IPS-18a (cell line): ENCODE data around the gene SH3RF3.

Source experiments
- H3K27ac ChIP-seq: one replicate; pipeline ENCODE4 v1.5.1; 2013; ENCODE audit warnings: low read length
- H3K27me3 ChIP-seq: one replicate; pipeline ENCODE4 v1.6.1; 2013; ENCODE audit warnings: mild to moderate bottlenecking, low read length; ENCODE audit not compliant: control insufficient read depth, insufficient read depth
- H3K36me3 ChIP-seq: one replicate; pipeline ENCODE4 v1.6.1; 2013; ENCODE audit warnings: low read depth, low read length; ENCODE audit not compliant: control insufficient read depth
- H3K4me1 ChIP-seq: one replicate; pipeline ENCODE4 v1.6.1; 2013; ENCODE audit warnings: low read depth, low read length; ENCODE audit not compliant: control insufficient read depth
- H3K4me3 ChIP-seq: one replicate; pipeline ENCODE4 v1.5.1; 2013; ENCODE audit warnings: low read length
- H3K9ac ChIP-seq: one replicate; pipeline ENCODE4 v1.6.1; 2013; ENCODE audit warnings: mild to moderate bottlenecking, low read length, moderate library complexity
- H3K9me3 ChIP-seq: one replicate; pipeline ENCODE4 v1.6.1; 2013; ENCODE audit warnings: low read depth, low read length; ENCODE audit not compliant: control insufficient read depth

Gene SH3RF3

DNA sequence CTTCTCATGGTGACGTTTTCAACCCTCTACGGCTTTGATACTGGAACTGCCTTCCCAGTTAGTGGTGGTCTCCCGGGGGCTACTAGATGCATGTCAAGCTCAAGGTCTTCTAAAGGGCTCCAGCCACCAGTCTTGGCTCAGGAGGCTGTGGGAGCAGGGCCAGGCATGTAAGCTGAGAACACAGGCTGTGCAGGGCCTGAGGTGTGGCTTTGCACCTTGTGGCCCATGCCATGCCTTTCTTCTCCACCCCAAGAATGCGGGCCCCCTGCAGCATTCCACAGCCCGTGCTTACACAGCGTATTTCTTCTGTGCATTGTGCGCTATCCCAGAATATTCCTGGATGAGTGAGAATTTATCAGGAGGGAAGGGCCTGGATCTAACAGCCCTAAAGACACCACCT is 339.9 kb downstream of the SH3RF3 start:
- Histone ChIP-seq H3K27ac (no peak overlapping the region), H3K9ac (no peak overlapping the region), H3K4me1 (peaks cover 4% of the 10 kb centered on the region)

GRCh38 chr2:109471658-109472057 is 342.7 kb downstream of the SH3RF3 start:
- Histone ChIP-seq H3K4me1 (peaks cover 4% of the 10 kb centered on the region), H3K36me3 (no peaks in the 10 kb centered on the region), H3K27ac (no peak overlapping the region), H3K4me3 (no peak overlapping the region), H3K27me3 (no peaks in the 10 kb centered on the region), H3K9ac (no peak overlapping the region), H3K9me3 (no peaks in the 10 kb centered on the region)

More for the DNA sequence above, 339.9 kb downstream of the SH3RF3 start:
- Histone ChIP-seq H3K27me3 (no peaks in the 10 kb centered on the region), H3K9me3 (no peaks in the 10 kb centered on the region), H3K36me3 (no peaks in the 10 kb centered on the region), H3K4me3 (no peak overlapping the region)

DNA sequence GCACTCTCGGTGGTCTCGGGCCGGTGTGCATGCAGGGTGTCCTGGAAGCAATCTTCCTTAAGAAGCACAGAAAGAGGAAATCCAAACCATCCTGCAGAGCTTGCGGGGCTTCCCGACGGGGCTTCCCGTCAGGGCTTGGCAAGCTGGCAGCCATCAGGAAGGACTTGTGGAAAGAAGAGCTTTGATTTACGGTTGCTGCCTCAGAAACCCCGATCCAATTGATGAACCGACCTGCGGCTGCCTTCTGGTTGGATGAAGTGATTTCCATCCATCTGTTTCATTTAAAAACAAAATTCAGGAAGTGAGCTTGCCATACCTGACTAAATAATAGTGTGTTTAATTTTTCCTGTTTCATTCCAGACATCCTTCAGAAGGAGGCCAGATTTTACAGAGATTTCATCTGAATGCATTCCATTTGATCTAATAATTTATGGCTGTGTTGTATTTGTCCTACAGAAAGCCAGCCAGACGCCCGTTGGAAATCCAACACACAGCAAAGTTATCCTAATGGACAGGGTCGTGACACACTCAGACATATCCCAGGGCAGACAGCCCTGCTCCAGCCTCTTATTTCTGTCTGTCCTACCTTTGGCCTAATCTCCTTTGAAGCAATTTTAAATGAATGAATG is 343.4 kb downstream of the SH3RF3 start:
- Histone ChIP-seq H3K4me1 (peaks cover 4% of the 10 kb centered on the region), H3K4me3 (no peak overlapping the region), H3K9me3 (no peaks in the 10 kb centered on the region), H3K9ac (no peak overlapping the region), H3K27me3 (no peaks in the 10 kb centered on the region), H3K36me3 (no peaks in the 10 kb centered on the region), H3K27ac (no peak overlapping the region)

DNA sequence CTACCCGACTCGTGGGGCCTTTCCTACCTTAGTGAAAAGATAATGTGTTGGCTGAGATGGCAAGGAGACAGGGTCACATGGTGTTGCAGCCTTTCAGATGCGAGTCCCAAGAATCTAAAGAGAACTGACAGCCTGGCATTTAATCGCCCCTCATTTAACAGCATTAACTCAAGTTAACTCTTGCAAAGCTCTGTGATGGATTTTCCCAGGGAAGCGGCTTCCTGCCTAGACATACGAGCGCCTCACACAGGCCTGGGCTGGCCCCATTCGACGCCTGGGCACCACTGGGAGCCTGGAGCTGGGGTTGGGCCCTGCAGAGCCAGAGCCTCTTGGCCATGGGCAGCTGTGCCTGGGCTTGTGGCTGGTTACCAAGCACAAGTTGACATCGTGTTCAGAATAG is 344.0 kb downstream of the SH3RF3 start:
- Histone ChIP-seq H3K4me1 (peaks cover 4% of the 10 kb centered on the region), H3K9me3 (no peaks in the 10 kb centered on the region), H3K36me3 (no peaks in the 10 kb centered on the region), H3K9ac (no peak overlapping the region), H3K27me3 (no peaks in the 10 kb centered on the region), H3K4me3 (no peak overlapping the region), H3K27ac (no peak overlapping the region)

- H3K36me3 ChIP-seq = no peaks in the 10 kb centered on the region
- H3K27ac ChIP-seq = no peak overlapping the region
These were observed 344.8 kb downstream of the SH3RF3 start for GRCh38 chr2:109473616-109474318.

DNA sequence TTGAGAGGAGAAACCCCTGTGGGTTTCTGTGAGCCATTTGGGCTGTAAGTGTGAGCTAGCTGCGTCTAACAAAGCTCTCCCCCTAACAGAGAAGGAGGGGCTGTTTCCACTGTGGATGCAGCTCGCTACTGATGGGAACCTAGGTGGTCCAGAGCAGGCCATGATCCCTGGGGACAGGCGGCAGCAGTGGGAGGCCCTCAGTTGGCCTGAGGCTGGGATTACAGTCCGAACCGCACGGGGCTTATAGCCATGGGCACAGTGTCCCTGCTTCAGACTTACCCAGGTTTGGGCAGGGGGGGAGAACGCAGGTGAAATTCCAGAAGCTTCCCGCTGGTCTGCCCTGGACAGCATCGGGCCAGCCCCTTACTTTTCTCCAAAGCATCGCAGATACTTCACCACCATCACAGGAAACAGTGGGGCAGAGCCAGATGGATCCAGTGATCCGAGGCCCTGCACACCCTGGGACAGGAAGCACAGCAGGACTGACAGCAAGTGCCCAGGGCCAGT is 345.4 kb downstream of the SH3RF3 start:
- Histone ChIP-seq H3K4me3 (no peak overlapping the region), H3K36me3 (no peaks in the 10 kb centered on the region), H3K9ac (no peak overlapping the region), H3K9me3 (no peaks in the 10 kb centered on the region), H3K27ac (no peak overlapping the region), H3K4me1 (peaks cover 4% of the 10 kb centered on the region), H3K27me3 (no peaks in the 10 kb centered on the region)

More at GRCh38 chr2:109473616-109474318, 344.8 kb downstream of the SH3RF3 start:
- Histone ChIP-seq H3K27me3 (no peaks in the 10 kb centered on the region), H3K9me3 (no peaks in the 10 kb centered on the region), H3K9ac (no peak overlapping the region), H3K4me3 (no peak overlapping the region), H3K4me1 (peaks cover 4% of the 10 kb centered on the region)

- no peaks in the 10 kb centered on the region for H3K9me3 ChIP-seq
- H3K27me3 ChIP-seq = no peaks in the 10 kb centered on the region
- H3K9ac ChIP-seq = no peak overlapping the region
- H3K27ac ChIP-seq = no peak overlapping the region
- no peak overlapping the region for H3K4me3 ChIP-seq
- H3K4me1 ChIP-seq = peaks cover 4% of the 10 kb centered on the region
- H3K36me3 ChIP-seq = no peaks in the 10 kb centered on the region
These were observed 346.7 kb downstream of the SH3RF3 start for GRCh38 chr2:109475531-109476210.

DNA sequence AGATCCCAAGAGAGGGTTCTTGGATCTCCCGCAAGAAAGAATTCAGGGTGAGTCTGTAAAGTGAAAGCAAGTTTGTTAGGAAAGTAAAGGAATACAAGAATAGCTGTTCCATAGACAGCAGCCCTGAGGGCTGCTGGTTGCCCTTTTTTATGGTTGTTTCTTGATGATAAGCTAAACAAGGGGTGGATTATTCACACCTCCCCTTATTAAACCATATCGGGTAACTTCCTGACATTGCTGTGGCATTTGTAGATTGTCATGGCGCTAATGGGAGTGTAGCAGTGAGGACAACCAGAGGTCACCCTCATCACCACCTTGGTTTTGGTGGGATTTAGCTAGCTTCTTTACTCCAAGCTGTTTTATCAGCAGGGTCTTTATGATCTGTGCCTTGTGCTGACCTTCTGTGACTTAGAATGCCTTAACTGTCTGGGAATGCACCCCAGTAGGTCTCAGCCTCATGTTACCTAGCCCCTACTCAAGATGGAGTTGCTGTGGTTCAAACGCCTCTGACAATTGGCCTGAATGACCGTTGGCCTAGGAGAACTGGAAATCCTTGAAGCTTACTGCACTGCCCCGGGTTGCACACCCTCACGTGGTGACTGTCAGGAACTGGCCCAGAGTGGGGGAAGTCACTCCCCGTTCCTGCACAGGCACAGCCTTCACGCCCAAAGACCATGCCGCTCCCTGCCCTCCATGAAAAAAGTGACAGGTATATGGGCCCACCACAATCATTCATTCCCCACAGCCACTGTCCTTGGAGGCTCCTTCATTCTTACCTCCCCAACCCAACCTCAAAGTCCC is 347.8 kb downstream of the SH3RF3 start:
- peaks cover 4% of the 10 kb centered on the region for H3K4me1 ChIP-seq
- H3K4me3 ChIP-seq = no peak overlapping the region
- no peaks in the 10 kb centered on the region for H3K9me3 ChIP-seq
- H3K27me3 ChIP-seq = no peaks in the 10 kb centered on the region
- no peak overlapping the region for H3K27ac ChIP-seq
- H3K9ac ChIP-seq = no peak overlapping the region
- H3K36me3 ChIP-seq = no peaks in the 10 kb centered on the region

GRCh38 chr2:109478906-109479493 is 350.0 kb downstream of the SH3RF3 start:
- no peaks in the 10 kb centered on the region for H3K4me1 ChIP-seq
- no peak overlapping the region for H3K4me3 ChIP-seq
- no peak overlapping the region for H3K9ac ChIP-seq
- no peaks in the 10 kb centered on the region for H3K9me3 ChIP-seq
- H3K27me3 ChIP-seq = no peaks in the 10 kb centered on the region
- no peak overlapping the region for H3K27ac ChIP-seq
- no peaks in the 10 kb centered on the region for H3K36me3 ChIP-seq

- Histone ChIP-seq H3K27me3 (no peaks in the 10 kb centered on the region), H3K27ac (no peak overlapping the region), H3K9ac (no peak overlapping the region), H3K4me1 (no peaks in the 10 kb centered on the region), H3K9me3 (no peaks in the 10 kb centered on the region), H3K36me3 (no peaks in the 10 kb centered on the region), H3K4me3 (no peak overlapping the region)
These were observed 350.8 kb downstream of the SH3RF3 start for GRCh38 chr2:109479804-109480203.
